K562 (cell line): ENCODE results near the gene LAMTOR1. TPM values are rescaled to one million over a fixed set of nuclear protein-coding genes. Genes with fewer than 3 reads are reported as not detected.

Source experiments
- HMG20B ChIP-seq: fragments of 250-450 bp; sonication (Bioruptor Pico); IDR thresholded peaks from 2 replicates; pipeline ENCODE4 v1.5.0; 2021; ENCODE audit warnings: mild to moderate bottlenecking
- ILF3 ChIP-seq: fragments of 450-650 bp; IDR thresholded peaks from 2 replicates; pipeline ENCODE4 v1.6.1; 2018; ENCODE audit warnings: antibody characterized with exemption, mild to moderate bottlenecking, moderate library complexity, borderline replicate concordance
- RBM17 ChIP-seq: fragments of 200-400 bp; formaldehyde crosslinking; IDR thresholded peaks from 2 replicates; pipeline ENCODE4 v1.6.1; 2017; ENCODE audit warnings: low read depth, mild to moderate bottlenecking, low read length, borderline replicate concordance
- TAF7 ChIP-seq: fragments of 450-650 bp; IDR thresholded peaks from 2 replicates; pipeline ENCODE4 v1.6.1; 2016; ENCODE audit warnings: missing genetic modification characterization, missing compliant biosample characterization
- ZFP36 ChIP-seq: fragments of 150-350 bp; IDR thresholded peaks from 2 replicates; pipeline ENCODE4 v1.6.1; 2018; ENCODE audit warnings: low read length, low read depth; ENCODE audit not compliant: partially characterized antibody
- ZNF12 ChIP-seq: sonication (generic); formaldehyde crosslinking; IDR thresholded peaks from 2 replicates; pipeline ENCODE4 v1.4.0; 2020; ENCODE audit warnings: mild to moderate bottlenecking, missing genetic modification reagents
- ZNF175 ChIP-seq: fragments of 200-800 bp; sonication (Bioruptor generic); IDR thresholded peaks from 2 replicates; pipeline ENCODE4 v1.6.1; 2016; ENCODE audit warnings: low read depth, mild to moderate bottlenecking, missing genetic modification characterization, missing compliant biosample characterization
- ZNF445 ChIP-seq: fragments of 250-450 bp; sonication (Bioruptor Pico); IDR thresholded peaks from 2 replicates; pipeline ENCODE4 v1.4.0; 2020; ENCODE audit warnings: low read depth, mild to moderate bottlenecking, moderate library complexity
- ZNF518B ChIP-seq: fragments of 250-450 bp; sonication (Bioruptor Pico); IDR thresholded peaks from 2 replicates; pipeline ENCODE4 v1.5.0; 2021; ENCODE audit warnings: mild to moderate bottlenecking, moderate library complexity
- polyA plus RNA-seq, 8 experiments: library from polyadenylated mRNA; depleted of rRNA in 4 of 8; stranded (reverse) in 5 of 8; unstranded in 3 of 8; fragments of >200 nt; fragmentation: Nextera tagmentation in 2 of 8; fragmentation: Illumina TruSeq in 1 of 8; extraction: Ambion mirVana in 2 of 8; extraction: Trizol in 1 of 8; gene quantifications; 2 replicates each; pipeline versions ENCODE4 v1.2.1 to v1.2.3, GENCODE V29; 2011 to 2014; ENCODE audit warnings: inconsistent platforms in 1 of 8, missing spikeins in 1 of 8
- total RNA-seq, 7 experiments: library from RNA; depleted of rRNA in 6 of 7; stranded (reverse); fragments of >200 nt in 6 of 7; fragmentation: Illumina TruSeq in 2 of 7; extraction: Trizol in 2 of 7; gene quantifications; 2 replicates each; pipeline versions ENCODE4 v1.2.1 to v1.2.3, GENCODE V29; 2011 to 2021; ENCODE audit warnings: low replicate concordance in 1 of 7
- TF ChIP-seq, protein P1 (sequence below): fragments of 450-650 bp; IDR thresholded peaks from 2 replicates; pipeline ENCODE4 v1.6.1; 2016; ENCODE audit warnings: missing biosample characterization, missing genetic modification characterization
- TF ChIP-seq, protein P2 (sequence below): fragments of 450-650 bp; IDR thresholded peaks from 2 replicates; pipeline ENCODE4 v1.6.1; 2016; ENCODE audit warnings: low read depth
- TF ChIP-seq, protein P3 (sequence below): sonication (generic); formaldehyde crosslinking; IDR thresholded peaks from 2 replicates; pipeline ENCODE4 v1.8.1; 2023; ENCODE audit warnings: mild to moderate bottlenecking, missing genetic modification reagents, moderate library complexity

LAMTOR1 gene
- total and polyA plus RNA-seq, 9 of the 15 experiments (the other 6 are each of a cell fraction or from before 2014, with no cell fraction given) = 62.6 to 104 (median 85.3) TPM

GRCh38 chr11:72080326-72081183 lies 22.5 kb downstream of the LAMTOR1 start, which contains the start of the genes LRRC51 and NUMA1 (continued):
- TF ChIP-seq ZNF518B (CRISPR knock-in tag) (no peak), TAF7 (tag) (no peak), RBM17 (no peak), ZNF445 (CRISPR knock-in tag) (no peak), ZNF175 (no peak), ILF3 (no peak), ZFP36 (no peak), HMG20B (CRISPR knock-in tag) (no peak), ZNF12 (no peak)
- TF ChIP-seq, protein P1, sequence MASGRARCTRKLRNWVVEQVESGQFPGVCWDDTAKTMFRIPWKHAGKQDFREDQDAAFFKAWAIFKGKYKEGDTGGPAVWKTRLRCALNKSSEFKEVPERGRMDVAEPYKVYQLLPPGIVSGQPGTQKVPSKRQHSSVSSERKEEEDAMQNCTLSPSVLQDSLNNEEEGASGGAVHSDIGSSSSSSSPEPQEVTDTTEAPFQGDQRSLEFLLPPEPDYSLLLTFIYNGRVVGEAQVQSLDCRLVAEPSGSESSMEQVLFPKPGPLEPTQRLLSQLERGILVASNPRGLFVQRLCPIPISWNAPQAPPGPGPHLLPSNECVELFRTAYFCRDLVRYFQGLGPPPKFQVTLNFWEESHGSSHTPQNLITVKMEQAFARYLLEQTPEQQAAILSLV (tag) = no peak
- TF ChIP-seq, protein P2, sequence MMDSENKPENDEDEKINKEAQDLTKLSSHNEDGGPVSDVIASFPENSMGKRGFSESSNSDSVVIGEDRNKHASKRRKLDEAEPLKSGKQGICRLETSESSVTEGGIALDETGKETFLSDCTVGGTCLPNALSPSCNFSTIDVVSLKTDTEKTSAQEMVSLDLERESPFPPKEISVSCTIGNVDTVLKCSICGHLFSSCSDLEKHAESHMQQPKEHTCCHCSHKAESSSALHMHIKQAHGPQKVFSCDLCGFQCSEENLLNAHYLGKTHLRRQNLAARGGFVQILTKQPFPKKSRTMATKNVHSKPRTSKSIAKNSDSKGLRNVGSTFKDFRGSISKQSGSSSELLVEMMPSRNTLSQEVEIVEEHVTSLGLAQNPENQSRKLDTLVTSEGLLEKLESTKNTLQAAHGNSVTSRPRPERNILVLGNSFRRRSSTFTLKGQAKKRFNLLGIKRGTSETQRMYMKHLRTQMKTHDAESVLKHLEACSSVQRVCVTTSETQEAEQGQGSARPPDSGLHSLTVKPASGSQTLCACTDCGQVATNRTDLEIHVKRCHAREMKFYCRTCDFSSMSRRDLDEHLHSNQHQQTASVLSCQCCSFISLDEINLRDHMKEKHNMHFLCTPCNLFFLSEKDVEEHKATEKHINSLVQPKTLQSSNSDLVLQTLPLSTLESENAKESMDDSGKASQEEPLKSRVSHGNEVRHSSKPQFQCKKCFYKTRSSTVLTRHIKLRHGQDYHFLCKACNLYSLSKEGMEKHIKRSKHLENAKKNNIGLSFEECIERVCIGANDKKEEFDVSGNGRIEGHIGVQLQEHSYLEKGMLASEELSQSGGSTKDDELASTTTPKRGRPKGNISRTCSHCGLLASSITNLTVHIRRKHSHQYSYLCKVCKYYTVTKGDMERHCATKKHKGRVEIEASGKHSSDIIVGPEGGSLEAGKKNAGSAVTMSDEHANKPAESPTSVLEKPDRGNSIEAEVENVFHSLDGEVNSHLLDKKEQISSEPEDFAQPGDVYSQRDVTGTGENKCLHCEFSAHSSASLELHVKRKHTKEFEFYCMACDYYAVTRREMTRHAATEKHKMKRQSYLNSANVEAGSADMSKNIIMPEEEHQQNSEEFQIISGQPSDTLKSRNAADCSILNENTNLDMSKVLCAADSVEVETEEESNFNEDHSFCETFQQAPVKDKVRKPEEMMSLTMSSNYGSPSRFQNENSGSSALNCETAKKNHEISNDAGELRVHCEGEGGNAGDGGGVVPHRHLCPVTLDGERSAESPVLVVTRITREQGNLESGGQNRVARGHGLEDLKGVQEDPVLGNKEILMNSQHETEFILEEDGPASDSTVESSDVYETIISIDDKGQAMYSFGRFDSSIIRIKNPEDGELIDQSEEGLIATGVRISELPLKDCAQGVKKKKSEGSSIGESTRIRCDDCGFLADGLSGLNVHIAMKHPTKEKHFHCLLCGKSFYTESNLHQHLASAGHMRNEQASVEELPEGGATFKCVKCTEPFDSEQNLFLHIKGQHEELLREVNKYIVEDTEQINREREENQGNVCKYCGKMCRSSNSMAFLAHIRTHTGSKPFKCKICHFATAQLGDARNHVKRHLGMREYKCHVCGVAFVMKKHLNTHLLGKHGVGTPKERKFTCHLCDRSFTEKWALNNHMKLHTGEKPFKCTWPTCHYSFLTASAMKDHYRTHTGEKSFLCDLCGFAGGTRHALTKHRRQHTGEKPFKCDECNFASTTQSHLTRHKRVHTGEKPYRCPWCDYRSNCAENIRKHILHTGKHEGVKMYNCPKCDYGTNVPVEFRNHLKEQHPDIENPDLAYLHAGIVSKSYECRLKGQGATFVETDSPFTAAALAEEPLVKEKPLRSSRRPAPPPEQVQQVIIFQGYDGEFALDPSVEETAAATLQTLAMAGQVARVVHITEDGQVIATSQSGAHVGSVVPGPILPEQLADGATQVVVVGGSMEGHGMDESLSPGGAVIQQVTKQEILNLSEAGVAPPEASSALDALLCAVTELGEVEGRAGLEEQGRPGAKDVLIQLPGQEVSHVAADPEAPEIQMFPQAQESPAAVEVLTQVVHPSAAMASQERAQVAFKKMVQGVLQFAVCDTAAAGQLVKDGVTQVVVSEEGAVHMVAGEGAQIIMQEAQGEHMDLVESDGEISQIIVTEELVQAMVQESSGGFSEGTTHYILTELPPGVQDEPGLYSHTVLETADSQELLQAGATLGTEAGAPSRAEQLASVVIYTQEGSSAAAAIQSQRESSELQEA = no peak; the same call in 1 of the 2 replicates
- TF ChIP-seq, protein P3, sequence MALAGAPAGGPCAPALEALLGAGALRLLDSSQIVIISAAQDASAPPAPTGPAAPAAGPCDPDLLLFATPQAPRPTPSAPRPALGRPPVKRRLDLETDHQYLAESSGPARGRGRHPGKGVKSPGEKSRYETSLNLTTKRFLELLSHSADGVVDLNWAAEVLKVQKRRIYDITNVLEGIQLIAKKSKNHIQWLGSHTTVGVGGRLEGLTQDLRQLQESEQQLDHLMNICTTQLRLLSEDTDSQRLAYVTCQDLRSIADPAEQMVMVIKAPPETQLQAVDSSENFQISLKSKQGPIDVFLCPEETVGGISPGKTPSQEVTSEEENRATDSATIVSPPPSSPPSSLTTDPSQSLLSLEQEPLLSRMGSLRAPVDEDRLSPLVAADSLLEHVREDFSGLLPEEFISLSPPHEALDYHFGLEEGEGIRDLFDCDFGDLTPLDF = peak; percentile 81
